ENCODE data around the gene HIF1A. TPM values are rescaled to one million over a fixed set of nuclear protein-coding genes. Genes with fewer than 3 reads are reported as not detected.

The HIF1A gene
- total and polyA plus RNA-seq, 2 of the 13 experiments (the other 11 are each of a cell fraction or from before 2014, with no cell fraction given): 41.0 to 126 TPM

GRCh38 chr14:61747342-61747741 is 52.0 kb downstream of the HIF1A start:
- no peak for FAIRE-seq
- ChIA-PET POLR2A (no interaction called here), CTCF (ENCODE audit: low intra/inter-chr PET ratio, low total read pairs) (no interaction called here)
- Histone ChIP-seq H3K27ac (ENCODE audit: extremely low read length, insufficient read depth, low read length) (no peak overlapping the region), H3K9me3 (ENCODE audit: low read length) (no peaks in the 10 kb centered on the region), H3K79me2 (ENCODE audit: insufficient read depth, low read length) (no peaks in the 10 kb centered on the region), H3K27me3 (ENCODE audit: control insufficient read depth in 1 of 2, insufficient read depth in 2 of 2, low read length in 2 of 2) (no peaks in the 10 kb centered on the region), H3K36me3 (replicated peaks in 1 of 2; ENCODE audit: control insufficient read depth in 1 of 2, insufficient read depth in 2 of 2, low read length in 2 of 2) (peaks cover 3 to 52% of the 10 kb centered on the region in 2 experiments), H3K4me2 (ENCODE audit: low read depth, low read length) (no peak overlapping the region), H3K9ac (ENCODE audit: insufficient read depth, low read depth, low read length) (no peak overlapping the region), H4K20me1 (ENCODE audit: insufficient read depth, low read length) (no peaks in the 10 kb centered on the region), H2AFZ (ENCODE audit: low read length) (no peak overlapping the region), H3K4me3 (replicated peaks in 1 of 3; ENCODE audit: insufficient read depth in 1 of 3, low read depth in 2 of 3, low read length in 3 of 3) (no peak overlapping the region), H3K4me1 (ENCODE audit: insufficient read depth, low read length) (peaks cover 13% of the 10 kb centered on the region)
- in situ Hi-C loops (cut with HindIII; ENCODE audit: extremely low pct_ligation_motif_present, low pct_unique_long_range_greater_than_20kb) (no loop called here), intact Hi-C loops (cut with micrococcal nuclease; ENCODE audit: unreplicated experiment) (no loop called here)
- TF ChIP-seq ZNF777 (CRISPR knock-in tag; IDR thresholded peaks at IDR 0.05) (no peak), RXRB (CRISPR knock-in tag; IDR thresholded peaks at IDR 0.05; ENCODE audit: borderline replicate concordance) (no peak), MLLT10 (CRISPR knock-in tag; IDR thresholded peaks at IDR 0.05) (no peak), ZNF879 (CRISPR knock-in tag; IDR thresholded peaks at IDR 0.05) (no peak), ZNF337 (CRISPR knock-in tag; IDR thresholded peaks at IDR 0.05; ENCODE audit: borderline replicate concordance, low read depth) (no peak), ZBTB8A (CRISPR knock-in tag; IDR thresholded peaks at IDR 0.05; ENCODE audit: borderline replicate concordance, low read depth) (no peak), KAT7 (CRISPR knock-in tag; IDR thresholded peaks at IDR 0.05; ENCODE audit: borderline replicate concordance) (no peak), CENPBD1 (CRISPR knock-in tag; IDR thresholded peaks at IDR 0.05; ENCODE audit: borderline replicate concordance, low read depth) (no peak), ZNF235 (CRISPR knock-in tag; IDR thresholded peaks at IDR 0.05; ENCODE audit: borderline replicate concordance) (no peak), ZBTB4 (CRISPR knock-in tag; IDR thresholded peaks at IDR 0.05; ENCODE audit: borderline replicate concordance) (no peak), ZUFSP (CRISPR knock-in tag; IDR thresholded peaks at IDR 0.05; ENCODE audit: borderline replicate concordance) (no peak), ZC3H4 (CRISPR knock-in tag; IDR thresholded peaks at IDR 0.05; ENCODE audit: borderline replicate concordance) (no peak), ZNF253 (CRISPR knock-in tag; IDR thresholded peaks at IDR 0.05; ENCODE audit: borderline replicate concordance) (no peak), NFIB (CRISPR knock-in tag; IDR thresholded peaks at IDR 0.05; ENCODE audit: borderline replicate concordance) (no peak)
- 98% methylated on average over 3 of the region's 3 CpGs for WGBS (ENCODE audit: low lambda C conversion rate)
- BruUV-seq (replicated peaks): TSS peak; percentile 24
- no peak for DNase-seq (ENCODE audit: low spot score)
- no peak for ATAC-seq

All from HepG2 (cell line).